HG03103 (cell line): ENCODE measurements around the gene RNF13.
"Not testable (repeated sequence)": the region's sequence is repeated elsewhere in the genome, so short reads cannot be mapped to it uniquely, and the experiment has no call there.

ENCODE experiments used
- ATAC-seq: cut with Tn5 transposase; IDR thresholded peaks from one replicate; pipeline ENCODE4 v1.9.1; 2021; ENCODE audit warnings: low read depth; ENCODE audit not compliant: unreplicated experiment

Gene RNF13

GRCh38 chr3:149981979-149982378 is 169.0 kb downstream of the RNF13 start:
- ATAC-seq, result not testable (repeated sequence)

DNA sequence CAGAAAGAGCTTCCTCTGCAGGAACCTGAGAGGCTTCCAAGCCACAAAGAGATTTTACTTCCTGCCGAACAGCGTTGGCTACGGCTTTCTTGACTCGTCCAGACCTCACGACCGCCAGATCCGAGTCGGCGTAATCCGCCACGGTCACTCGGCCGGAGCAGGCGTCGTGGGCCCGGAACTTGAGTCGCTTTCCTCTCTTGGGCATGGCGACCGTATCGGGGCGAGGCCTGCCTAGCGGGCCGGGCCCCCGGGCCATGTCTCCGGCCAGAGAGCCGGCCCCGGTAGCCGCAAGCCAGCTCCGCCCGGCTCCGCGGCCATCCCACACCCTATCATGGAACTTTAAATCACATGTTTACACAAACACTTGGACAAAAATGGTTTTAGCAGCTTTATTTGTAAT is 170.0 kb downstream of the RNF13 start:
- not testable (repeated sequence) for ATAC-seq

- no peak for ATAC-seq
Measured at GRCh38 chr3:149983628-149984027, 170.6 kb downstream of the RNF13 start.

DNA sequence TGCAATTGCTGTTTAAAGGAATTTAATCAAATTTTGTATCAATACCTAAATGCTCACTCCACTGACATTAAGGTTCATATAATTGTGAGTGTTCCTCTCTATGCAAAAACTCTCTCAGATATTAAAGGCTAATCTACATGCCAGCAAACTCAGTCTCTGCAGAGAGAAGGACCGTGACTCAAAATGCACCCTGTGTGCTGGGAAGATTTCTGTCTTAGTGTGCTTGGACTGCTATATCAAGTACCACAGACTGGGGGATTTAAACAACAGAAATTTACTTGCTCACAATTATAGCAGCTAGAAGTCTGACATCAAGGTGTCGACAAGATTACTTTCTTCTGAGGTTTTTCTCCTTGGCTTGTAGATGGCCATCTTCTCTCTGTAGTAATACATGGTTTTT is 176.3 kb downstream of the RNF13 start:
- ATAC-seq, result no peak

DNA sequence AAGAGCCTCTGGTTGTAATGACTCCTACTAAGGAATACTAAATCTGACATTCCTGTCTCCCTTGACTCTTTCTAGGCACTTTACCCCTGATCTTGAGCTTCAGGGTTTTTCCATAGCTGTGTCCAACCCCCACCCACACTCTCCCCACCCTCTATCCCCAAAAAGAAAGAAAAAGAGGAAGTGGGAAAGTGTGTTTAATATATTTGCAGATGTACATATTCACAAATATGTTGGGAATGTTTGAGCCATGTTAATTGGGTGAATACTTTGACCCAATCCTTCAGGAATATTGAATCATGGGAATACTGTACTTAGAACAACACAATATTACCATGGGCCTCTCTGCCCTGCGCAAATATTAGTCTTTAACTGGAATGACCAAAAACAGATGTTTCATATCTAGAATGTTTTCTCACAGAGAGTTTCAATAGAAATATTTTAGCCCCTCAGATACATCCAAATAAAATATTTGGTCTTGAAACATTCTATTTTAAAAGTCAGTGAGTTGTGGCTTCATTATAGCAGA is 177.5 kb downstream of the RNF13 start:
- ATAC-seq, result no peak

DNA sequence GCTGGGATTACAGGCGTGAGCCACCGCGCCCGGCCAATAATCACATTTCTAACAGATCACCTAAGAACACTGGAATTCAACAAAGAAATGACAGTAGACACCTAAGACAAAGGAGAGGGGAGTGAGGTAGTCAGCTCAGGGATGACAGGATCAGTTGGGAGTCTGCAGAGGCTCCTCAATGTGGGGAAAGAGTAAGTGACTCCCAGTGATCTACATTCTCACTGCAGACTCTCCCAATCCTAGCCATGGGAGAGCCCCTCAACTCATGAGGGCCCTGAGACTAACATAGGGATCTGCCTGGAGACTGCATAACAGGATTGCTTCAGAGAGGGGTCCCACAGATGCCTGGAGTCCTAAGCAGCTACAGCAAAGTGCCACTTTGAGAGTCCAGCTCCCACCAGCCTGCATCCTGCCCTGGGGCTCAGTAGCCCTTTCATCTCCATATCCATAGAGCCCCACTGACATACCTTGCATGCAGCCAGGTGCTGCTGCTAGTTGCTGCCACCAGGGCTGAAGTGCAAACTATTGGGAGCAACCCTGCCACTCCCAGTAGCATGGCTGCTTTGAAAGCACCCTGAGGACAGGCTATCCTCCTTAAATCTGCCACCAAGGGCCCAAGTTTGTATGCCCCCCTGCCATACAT is 179.5 kb downstream of the RNF13 start:
- ATAC-seq, result no peak

GRCh38 chr3:149998946-149999345 is 185.9 kb downstream of the RNF13 start:
- no peak for ATAC-seq

DNA sequence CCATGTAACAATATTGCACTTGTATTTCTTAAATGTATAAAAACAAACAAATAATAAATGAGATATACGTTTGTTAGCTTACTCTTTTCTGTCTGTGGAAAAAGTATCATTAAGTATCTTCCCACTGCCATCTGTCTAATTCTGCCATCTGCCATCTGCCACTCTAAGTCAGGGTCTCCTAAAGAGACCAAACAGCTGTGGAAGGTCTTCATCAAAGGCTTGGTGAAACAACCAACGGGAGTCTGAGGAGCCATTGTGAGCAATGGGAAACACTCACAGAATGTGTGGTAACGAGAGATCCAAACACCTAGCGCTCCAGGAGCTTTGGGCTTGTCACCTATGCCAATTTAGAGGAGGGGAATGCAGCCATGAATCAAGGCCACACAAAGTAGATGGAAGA is 186.4 kb downstream of the RNF13 start:
- no peak for ATAC-seq

DNA sequence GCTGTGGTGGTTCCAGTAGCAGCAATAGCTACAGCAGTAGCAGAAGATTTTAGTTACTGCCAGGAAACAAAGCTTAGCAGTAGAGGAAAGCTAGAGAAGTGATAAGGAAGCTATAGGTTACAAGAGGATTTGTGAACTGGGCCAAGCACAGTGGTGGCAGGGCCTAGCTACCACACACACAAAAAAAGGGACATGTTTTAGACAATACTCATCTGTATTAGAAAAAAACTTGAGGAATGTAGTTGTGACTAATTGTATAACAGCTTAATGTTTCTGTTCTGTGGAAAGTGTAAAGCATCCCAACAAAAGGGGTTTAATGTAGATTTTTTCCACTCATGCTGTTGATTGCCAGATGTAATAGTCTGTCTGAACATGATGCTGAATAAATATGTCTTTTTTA is 187.6 kb downstream of the RNF13 start:
- no peak for ATAC-seq

- no peak for ATAC-seq
Measured at GRCh38 chr3:150005243-150006112, 192.5 kb downstream of the RNF13 start.

DNA sequence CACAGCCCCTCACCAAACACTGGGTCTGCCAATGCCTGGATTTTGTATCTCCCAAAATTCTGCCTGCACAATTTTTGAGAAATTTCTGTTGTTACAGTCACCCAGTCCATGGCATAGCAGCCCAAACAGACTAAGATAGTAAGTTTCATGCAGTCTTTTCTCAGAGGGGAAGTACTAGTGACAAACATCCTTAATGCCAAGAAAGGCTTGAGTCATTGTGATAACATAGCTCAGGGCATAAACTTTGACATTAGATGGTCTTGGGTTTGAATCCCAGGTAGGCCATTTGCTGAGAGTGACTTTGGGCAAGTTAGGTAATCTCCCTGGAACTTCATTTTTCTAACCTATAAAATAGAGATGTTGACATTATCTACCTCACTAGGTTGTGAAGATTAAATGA is 193.8 kb downstream of the RNF13 start:
- ATAC-seq, result no peak
